GM18508 (cell line): ENCODE data around the gene SLC22A12.

ENCODE experiments used
- ATAC-seq: cut with Tn5 transposase; IDR thresholded peaks from one replicate; pipeline ENCODE4 v1.9.1; 2021; ENCODE audit warnings: moderate number of reproducible peaks; ENCODE audit not compliant: insufficient read depth, unreplicated experiment

Gene SLC22A12

GRCh38 chr11:64602466-64603070, 11.5 kb downstream of the SLC22A12 start:
- no peak for ATAC-seq

- no peak for ATAC-seq
Measured at GRCh38 chr11:64603411-64604110, 12.5 kb downstream of the SLC22A12 start.

GRCh38 chr11:64604458-64605243, 13.6 kb downstream of the SLC22A12 start:
- ATAC-seq: no peak

GRCh38 chr11:64605244-64605560, 14.2 kb downstream of the SLC22A12 start:
- no peak for ATAC-seq

- ATAC-seq: no peak
Measured at GRCh38 chr11:64605656-64606585, 14.9 kb downstream of the SLC22A12 start.

GRCh38 chr11:64606796-64607380, 15.9 kb downstream of the SLC22A12 start:
- ATAC-seq: no peak

- no peak for ATAC-seq
Measured at GRCh38 chr11:64607381-64607985, 16.5 kb downstream of the SLC22A12 start.

- no peak for ATAC-seq
Measured at GRCh38 chr11:64608046-64608445, 17.0 kb downstream of the SLC22A12 start.

- ATAC-seq: no peak
Measured at GRCh38 chr11:64608636-64609035, 17.6 kb downstream of the SLC22A12 start.

- ATAC-seq: no peak
Measured at GRCh38 chr11:64609436-64610047, 18.5 kb downstream of the SLC22A12 start.

GRCh38 chr11:64610596-64610995, 19.6 kb downstream of the SLC22A12 start:
- ATAC-seq: no peak

- ATAC-seq: no peak
Measured at GRCh38 chr11:64611176-64611575, 20.2 kb downstream of the SLC22A12 start.

- ATAC-seq: no peak
Measured at GRCh38 chr11:64611869-64612646, 21.0 kb downstream of the SLC22A12 start.

GRCh38 chr11:64613648-64614047, 22.6 kb downstream of the SLC22A12 start:
- ATAC-seq: no peak

GRCh38 chr11:64614917-64615316, 23.9 kb downstream of the SLC22A12 start:
- ATAC-seq: no peak

- ATAC-seq: no peak
Measured at GRCh38 chr11:64616817-64617216, 25.8 kb downstream of the SLC22A12 start.

- no peak for ATAC-seq
Measured at GRCh38 chr11:64619196-64619595, 28.2 kb downstream of the SLC22A12 start.

GRCh38 chr11:64619811-64620380, 28.9 kb downstream of the SLC22A12 start:
- ATAC-seq: no peak
